GM12801 (cell line): ENCODE results near the gene PSKH1.

Experiments
- CTCF ChIP-seq: IDR thresholded peaks from one replicate; pipeline ENCODE4 v1.5.1; 2011; ENCODE audit warnings: control low read depth; ENCODE audit not compliant: insufficient read length; ENCODE audit errors: extremely low read depth

The PSKH1 gene

GRCh38 chr16:67892899-67893742 lies at the start of gene PSKH1:
TSS of gene PSKH1 (plus strand) at chr16:67893254. CDS start at chr16:67908750, 15,496 bp downstream.
- no peak for TF ChIP-seq CTCF

- no peak for TF ChIP-seq CTCF
Measured at GRCh38 chr16:67843343-67843765, 49.7 kb upstream of the PSKH1 start.

- no peak for TF ChIP-seq CTCF
Measured at GRCh38 chr16:67844497-67844896, 48.6 kb upstream of the PSKH1 start.

DNA sequence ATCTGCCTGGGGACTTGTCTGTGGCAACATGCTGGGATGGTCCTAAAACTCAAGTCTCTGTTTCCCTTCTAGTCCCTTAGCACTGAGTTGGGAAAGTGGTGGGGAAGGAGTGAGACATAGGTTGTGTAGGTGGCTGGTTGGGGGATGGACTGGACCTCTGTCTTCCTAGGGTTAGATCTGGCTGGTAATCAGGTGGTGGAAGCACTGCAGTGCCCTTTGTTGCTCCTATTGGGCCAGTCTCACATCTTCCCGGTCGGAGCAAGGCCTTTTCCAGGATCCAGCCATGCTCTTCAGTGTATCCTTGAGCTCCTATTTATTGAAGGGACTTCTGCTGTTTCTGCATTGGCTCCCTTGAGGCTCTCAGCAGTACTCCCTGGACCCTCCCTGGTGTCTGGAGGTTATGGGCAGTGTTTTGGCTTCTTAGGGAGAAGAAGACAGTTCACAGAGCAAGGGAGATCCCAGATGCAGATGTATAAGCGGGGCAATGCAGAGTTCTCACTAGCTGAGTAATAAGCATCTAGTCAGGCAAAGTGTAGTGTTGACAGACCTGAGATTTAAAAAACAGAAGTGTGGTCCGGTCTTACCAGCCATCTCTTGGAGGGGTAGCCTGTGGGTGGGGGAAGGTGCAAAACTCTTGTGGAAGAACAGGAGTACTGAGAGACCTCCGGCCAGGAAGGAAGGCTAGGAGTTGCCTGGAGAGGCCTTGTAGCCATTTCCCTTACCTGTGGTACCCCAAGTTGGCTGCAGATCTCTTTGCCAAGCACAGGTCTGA lies 47.6 kb upstream of the PSKH1 start:
- no peak for TF ChIP-seq CTCF

DNA sequence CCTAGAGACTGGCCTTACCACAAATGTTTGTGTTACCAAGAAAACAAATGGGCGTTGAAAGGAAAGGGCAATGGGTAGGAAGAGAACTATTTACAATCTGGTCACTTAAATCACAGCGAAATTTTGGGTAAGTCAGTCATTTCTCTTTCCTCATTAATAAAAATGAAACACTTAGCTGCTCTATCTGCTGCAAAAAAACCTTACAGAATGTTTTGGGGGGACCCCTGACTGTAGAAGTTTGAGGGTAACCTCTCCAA lies 47.1 kb upstream of the PSKH1 start:
- TF ChIP-seq CTCF, result no peak

DNA sequence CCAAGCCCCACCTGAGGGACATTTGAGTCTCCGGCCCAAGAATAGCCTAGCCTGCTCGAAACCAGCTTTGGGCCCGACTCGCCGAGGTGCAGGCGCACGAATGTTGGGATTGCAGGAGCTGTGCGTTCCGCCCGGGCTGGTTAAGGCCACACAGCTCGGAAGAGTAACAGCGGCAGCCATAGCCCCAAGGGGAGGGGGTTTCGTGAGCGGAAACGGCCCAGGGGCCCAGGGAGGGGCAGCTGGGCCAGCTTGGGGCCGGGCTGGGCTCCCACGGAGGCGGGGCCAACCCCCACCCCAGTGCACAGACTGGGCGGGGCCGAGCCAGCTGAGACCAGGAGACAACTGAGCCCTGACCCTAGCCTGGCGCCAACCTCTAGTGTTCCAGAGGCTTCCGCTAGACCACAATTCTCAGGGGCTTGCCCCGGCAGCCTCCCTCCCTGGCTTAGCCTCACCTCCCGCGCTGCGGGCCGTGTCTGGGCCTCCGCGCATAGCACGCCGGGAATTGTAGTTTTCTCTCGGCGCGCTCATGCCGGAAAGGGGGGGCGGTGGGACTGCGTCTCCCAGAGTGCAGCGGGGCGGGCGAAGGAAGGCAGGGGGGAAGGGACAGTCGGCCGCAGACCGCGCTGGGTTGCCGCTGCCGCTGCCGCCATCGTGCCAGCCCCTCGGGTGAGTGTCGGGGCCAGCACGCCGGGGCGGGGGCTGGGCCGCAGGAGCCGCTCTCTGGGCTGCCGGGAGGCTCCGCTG lies 46.6 kb upstream of the PSKH1 start, which contains the start of gene NUTF2:
Gene NUTF2 (plus strand): TSS at position 614 of the 744 bp plus-strand sequence. CDS start 18,198 bp downstream, outside the sequence.
- TF ChIP-seq CTCF, result no peak

DNA sequence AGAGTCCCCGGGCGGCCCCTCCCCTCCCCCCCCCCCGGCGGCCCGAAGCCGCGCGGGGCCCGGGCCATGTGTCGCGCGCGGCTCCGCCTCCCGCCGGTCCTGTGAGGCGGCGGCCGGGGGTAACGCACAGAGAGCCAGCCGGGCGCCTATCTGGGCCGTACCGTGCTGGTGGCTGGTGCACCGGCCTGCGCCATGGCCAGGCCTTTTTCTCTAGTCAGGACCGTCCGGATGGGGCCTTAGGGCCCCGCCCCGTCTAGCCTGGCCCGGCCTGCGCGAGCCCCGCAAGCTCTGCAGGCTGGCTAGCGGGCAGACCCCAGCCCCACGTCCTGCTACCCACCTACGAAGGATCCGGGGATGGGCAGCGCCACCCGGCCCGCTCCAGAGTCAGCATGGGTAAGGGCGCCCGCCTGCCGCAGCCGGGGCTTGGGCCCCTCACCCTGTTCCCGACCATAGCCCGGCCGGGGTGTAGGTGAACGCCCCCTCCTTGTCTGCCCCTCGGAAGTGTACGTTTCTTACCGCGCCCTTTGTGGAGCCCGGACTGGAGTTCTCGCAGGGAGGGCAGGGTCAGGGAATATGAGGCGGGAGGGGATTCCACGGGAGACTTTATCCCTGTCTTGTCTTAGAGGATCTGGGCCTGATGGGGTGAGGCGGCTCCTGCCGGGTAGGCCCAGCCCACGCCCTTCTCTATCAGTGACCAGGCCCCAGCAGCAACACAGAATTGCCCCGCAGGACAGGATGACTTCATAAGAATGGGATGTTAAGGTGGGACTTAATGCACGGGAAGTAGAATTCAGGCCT lies 45.8 kb upstream of the PSKH1 start, which contains the start of gene CENPT:
Gene CENPT (minus strand): TSS at position 630 of the 798 bp plus-strand sequence. CDS start 13,834 bp downstream, outside the sequence.
- no peak for TF ChIP-seq CTCF
